IMR-90 (cell line): ENCODE results near the gene KCTD12. TPM values are rescaled to one million over a fixed set of nuclear protein-coding genes. Genes with fewer than 3 reads are reported as not detected.

ENCODE experiments used
- ATAC-seq: fragments of 200-7000 bp; cut with Tn5 transposase; 2 replicates; pipeline ENCODE4 v1.9.1; 2020; ENCODE audit warnings: low read depth, mild to moderate bottlenecking, moderate library complexity
- BruUV-seq: library from RNA; stranded (reverse); fragments of 400-500 nt; replicated peaks from 2 replicates; lab custom pipeline; 2021; lab: Mats Ljungman, UMichigan
- CTCF ChIA-PET: fragments of 300-600 bp; formaldehyde crosslinking; extraction: SDS; loops from one replicate; lab custom pipeline; 2021; ENCODE audit warnings: antibody characterized with exemption; lab: Yijun Ruan, JAX
- POLR2A ChIA-PET: fragments of 300-600 bp; sonication (Branson Sonifier 250); formaldehyde crosslinking; loops from one replicate; lab custom pipeline; 2022; ENCODE audit warnings: antibody characterized with exemption; ENCODE audit not compliant: unreplicated experiment; lab: Charles Lee
- DNase-seq: peaks from one replicate; pipeline ENCODE4 v3.0.0; 2013
- H2AFZ ChIP-seq: replicated peaks from 2 replicates; pipeline ENCODE3; 2013; ENCODE audit warnings: low read length, mild to moderate bottlenecking; ENCODE audit not compliant: poor library complexity
- H2AK5ac ChIP-seq: 2 replicates; pipeline ENCODE4 v1.6.1; 2013; ENCODE audit warnings: low read depth, low read length, inconsistent platforms
- H2AK9ac ChIP-seq: replicated peaks from 2 replicates; pipeline ENCODE3; 2013; ENCODE audit warnings: mild to moderate bottlenecking, low read depth, low read length, moderate library complexity; ENCODE audit not compliant: poor library complexity
- H2BK120ac ChIP-seq: 2 replicates; pipeline ENCODE4 v1.6.1; 2013; ENCODE audit warnings: low read depth, low read length, inconsistent platforms
- H2BK15ac ChIP-seq: 3 replicates; pipeline ENCODE4 v1.6.1; 2013; ENCODE audit warnings: low read depth, low read length, inconsistent platforms
- H2BK20ac ChIP-seq: 2 replicates; pipeline ENCODE4 v1.6.1; 2013; ENCODE audit warnings: low read depth, mild to moderate bottlenecking, inconsistent platforms, low read length, moderate library complexity
- H2BK5ac ChIP-seq: 2 replicates; pipeline ENCODE4 v1.6.1; 2013; ENCODE audit warnings: mild to moderate bottlenecking, low read depth, low read length, inconsistent platforms; ENCODE audit not compliant: poor library complexity, severe bottlenecking
- H3K14ac ChIP-seq: replicated peaks from 2 replicates; pipeline ENCODE4 v1.6.1; 2013; ENCODE audit warnings: low read depth, low read length, inconsistent platforms
- H3K18ac ChIP-seq: 2 replicates; pipeline ENCODE4 v1.6.1; 2013; ENCODE audit warnings: low read depth, low read length, control low read depth
- H3K23ac ChIP-seq: 2 replicates; pipeline ENCODE4 v1.6.1; 2013; ENCODE audit warnings: low read depth, low read length, inconsistent platforms
- H3K27ac ChIP-seq: 2 replicates; pipeline ENCODE4 v1.5.1; 2013; ENCODE audit warnings: mild to moderate bottlenecking, control low read depth, low read length; ENCODE audit not compliant: insufficient read depth
- H3K27me3 ChIP-seq: 2 replicates; pipeline ENCODE4 v1.6.1; 2013; ENCODE audit warnings: low read length; ENCODE audit not compliant: control insufficient read depth, insufficient read depth
- H3K36me3 ChIP-seq: 2 replicates; pipeline ENCODE4 v1.6.1; 2013; ENCODE audit warnings: low read length, mixed read lengths; ENCODE audit not compliant: control insufficient read depth, insufficient read depth
- H3K4ac ChIP-seq: 2 replicates; pipeline ENCODE4 v1.6.1; 2013; ENCODE audit warnings: low read depth, low read length, inconsistent platforms
- H3K4me1 ChIP-seq: 2 replicates; pipeline ENCODE4 v1.6.1; 2013; ENCODE audit warnings: low read length, mixed read lengths; ENCODE audit not compliant: control insufficient read depth, insufficient read depth
- H3K4me2 ChIP-seq: 2 replicates; pipeline ENCODE4 v1.6.1; 2013; ENCODE audit warnings: low read depth, mild to moderate bottlenecking, control low read depth, low read length, moderate library complexity
- H3K4me3 ChIP-seq: 2 replicates; pipeline ENCODE4 v1.5.1; 2013; ENCODE audit warnings: low read depth, mild to moderate bottlenecking, control low read depth, low read length, moderate library complexity; ENCODE audit not compliant: insufficient read depth
- H3K56ac ChIP-seq: 2 replicates; pipeline ENCODE4 v1.6.1; 2013; ENCODE audit warnings: low read length, inconsistent platforms; ENCODE audit not compliant: insufficient read depth; ENCODE audit errors: extremely low read depth
- H3K79me1 ChIP-seq, 2 experiments: 2 replicates each; pipeline ENCODE4 v1.6.1; 2013; ENCODE audit warnings: low read length in 2 of 2, inconsistent platforms in 1 of 2, low read depth in 1 of 2
- H3K9ac ChIP-seq: 2 replicates; pipeline ENCODE4 v1.6.1; 2013; ENCODE audit warnings: low read depth, low read length, control low read depth
- H3K9me1 ChIP-seq: 2 replicates; pipeline ENCODE4 v1.6.1; 2013; ENCODE audit warnings: low read length, inconsistent platforms; ENCODE audit not compliant: insufficient read depth
- H3K9me3 ChIP-seq: 2 replicates; pipeline ENCODE4 v1.6.1; 2013; ENCODE audit warnings: low read length; ENCODE audit not compliant: control insufficient read depth, insufficient read depth
- H4K20me1 ChIP-seq: 2 replicates; pipeline ENCODE4 v1.6.1; 2013; ENCODE audit warnings: low read length, inconsistent platforms; ENCODE audit not compliant: insufficient read depth
- H4K5ac ChIP-seq: 2 replicates; pipeline ENCODE4 v1.6.1; 2013; ENCODE audit warnings: mild to moderate bottlenecking, low read depth, low read length, control low read depth
- H4K8ac ChIP-seq, 2 experiments: 2 replicates each; pipeline ENCODE4 v1.6.1; 2013; ENCODE audit warnings: low read depth in 2 of 2, low read length in 2 of 2, control low read depth in 1 of 2, inconsistent platforms in 1 of 2
- H4K91ac ChIP-seq: 2 replicates; pipeline ENCODE4 v1.6.1; 2013; ENCODE audit warnings: low read depth, low read length, inconsistent platforms; ENCODE audit not compliant: insufficient read depth
- BHLHE40 ChIP-seq: fragments of 150-350 bp; IDR thresholded peaks from 2 replicates; pipeline ENCODE4 v1.6.1; 2016; ENCODE audit warnings: mild to moderate bottlenecking, low read depth, low read length
- CEBPB ChIP-seq: IDR thresholded peaks from 2 replicates; pipeline ENCODE4 v1.6.1; 2012; ENCODE audit warnings: low read depth, low read length, improper control_type of control experiment
- CHD1 ChIP-seq: IDR thresholded peaks from 2 replicates; pipeline ENCODE4 v1.6.1; 2012; ENCODE audit warnings: low read depth, low read length, improper control_type of control experiment
- FOS ChIP-seq: fragments of 150-350 bp; IDR thresholded peaks from 2 replicates; pipeline ENCODE4 v1.6.1; 2016; ENCODE audit warnings: low read depth, low read length
- MAFK ChIP-seq: IDR thresholded peaks from 2 replicates; pipeline ENCODE4 v1.6.1; 2012; ENCODE audit warnings: low read depth, low read length, improper control_type of control experiment
- MAZ ChIP-seq: IDR thresholded peaks from 2 replicates; pipeline ENCODE4 v1.6.1; 2012; ENCODE audit warnings: low read depth, mild to moderate bottlenecking, low read length, improper control_type of control experiment, moderate library complexity, borderline replicate concordance
- MXI1 ChIP-seq: IDR thresholded peaks from 2 replicates; pipeline ENCODE4 v1.6.1; 2012; ENCODE audit warnings: low read depth, mild to moderate bottlenecking, low read length, moderate library complexity, borderline replicate concordance
- NFE2L2 ChIP-seq: fragments of 150-350 bp; IDR thresholded peaks from 2 replicates; pipeline ENCODE4 v1.6.1; 2016; ENCODE audit warnings: low read depth, mild to moderate bottlenecking, low read length
- POLR2A ChIP-seq: IDR thresholded peaks from 2 replicates; pipeline ENCODE4 v1.6.1; 2012; ENCODE audit warnings: mild to moderate bottlenecking, low read depth, low read length
- RAD21 ChIP-seq: IDR thresholded peaks from 2 replicates; pipeline ENCODE4 v1.6.1; 2012; ENCODE audit warnings: low read length, improper control_type of control experiment
- RCOR1 ChIP-seq: IDR thresholded peaks from 2 replicates; pipeline ENCODE4 v1.6.1; 2012; ENCODE audit warnings: mild to moderate bottlenecking, low read length, improper control_type of control experiment; ENCODE audit not compliant: insufficient replicate concordance
- RFX5 ChIP-seq: IDR thresholded peaks from 2 replicates; pipeline ENCODE4 v1.8.0; 2012; ENCODE audit warnings: low read depth, mild to moderate bottlenecking, low read length, moderate library complexity
- SMC3 ChIP-seq: fragments of 150-350 bp; IDR thresholded peaks from 2 replicates; pipeline ENCODE4 v1.6.1; 2016; ENCODE audit warnings: low read depth, mild to moderate bottlenecking, antibody characterized with exemption, low read length, moderate library complexity
- WGBS, 2 experiments: methylation state at CpG; one replicate each; pipeline versions ENCODE4 v1.1.5 to v1.1.7; 2013; ENCODE audit warnings: missing lambda C conversion rate in 2 of 2; ENCODE audit not compliant: insufficient read length in 1 of 2; ENCODE audit errors: extremely low coverage in 2 of 2; 5-methylcytosine and 5-hydroxymethylcytosine counted together
- dilution Hi-C: fragments of 300-500 bp; cut with HindIII; formaldehyde crosslinking; loops from one replicate; pipeline ENCODE4 v1.14.3; 2018; ENCODE audit warnings: low sequenced_read_pairs; ENCODE audit not compliant: unreplicated experiment
- in situ Hi-C: fragments of 300-500 bp; cut with MboI; formaldehyde crosslinking; loops from 3 replicates; pipeline ENCODE4 v1.14.3; 2019; ENCODE audit warnings: low sequenced_read_pairs, inconsistent platforms, mixed read lengths
- intact Hi-C: fragments of 100-400 bp; cut with micrococcal nuclease; formaldehyde crosslinking; loops from 2 replicates; pipeline ENCODE4 v1.10.0; 2022
- polyA plus RNA-seq, 3 experiments: library from polyadenylated mRNA; depleted of rRNA; stranded (reverse); fragments of >200 nt; gene quantifications; 2 replicates each; pipeline ENCODE4 v1.2.3, GENCODE V29; 2012; ENCODE audit warnings: low replicate concordance in 1 of 3
- total RNA-seq: library from RNA; depleted of rRNA; stranded (reverse); fragments of >200 nt; gene quantifications from 2 replicates; pipeline ENCODE4 v1.2.3, GENCODE V29; 2012
- TF ChIP-seq, protein P1 (sequence below): conservative IDR thresholded peaks from 2 replicates; pipeline ENCODE4 v1.5.1; 2012; ENCODE audit warnings: mild to moderate bottlenecking, low read depth, low read length, improper control_type of control experiment
- TF ChIP-seq, protein P2 (sequence below): fragments of 150-350 bp; IDR thresholded peaks from 2 replicates; pipeline ENCODE4 v1.6.1; 2016; ENCODE audit warnings: low read depth, mild to moderate bottlenecking, low read length, moderate library complexity, borderline replicate concordance
- TF ChIP-seq, protein P3 (sequence below): fragments of 150-350 bp; IDR thresholded peaks from 2 replicates; pipeline ENCODE4 v1.6.1; 2017; ENCODE audit warnings: mild to moderate bottlenecking, antibody characterized with exemption, low read length, low read depth

KCTD12 gene
- total and polyA plus RNA-seq, 2 of the 4 experiments (the other 2 are of a cell fraction): 1.8 to 1.9 TPM

DNA sequence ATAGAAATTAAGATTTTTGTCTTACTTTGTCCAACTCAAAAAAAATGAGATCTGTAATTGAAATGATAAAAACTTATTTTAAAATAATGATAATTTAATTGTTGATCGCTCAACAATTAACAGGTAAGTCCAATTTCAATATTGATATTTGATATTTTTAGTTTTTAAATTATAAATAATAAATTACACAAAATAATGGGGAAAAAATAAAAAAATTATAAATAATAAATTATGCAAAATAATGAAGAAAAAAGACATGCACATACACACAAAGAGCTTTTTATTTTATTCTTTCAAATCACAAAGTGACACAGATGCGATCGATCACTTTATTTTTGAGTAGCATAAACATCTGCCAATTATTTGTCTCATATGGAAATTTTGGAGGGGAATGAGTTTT is 40.8 kb downstream of the KCTD12 start:
- BruUV-seq: no TSS peak
- H3K4me1 ChIP-seq: no peaks in the 10 kb centered on the region
- H3K9me3 ChIP-seq: no peaks in the 10 kb centered on the region
- no peaks in the 10 kb centered on the region for H3K79me1 ChIP-seq
- H4K5ac ChIP-seq: no peak overlapping the region
- no peaks in the 10 kb centered on the region for H4K20me1 ChIP-seq
- H4K8ac ChIP-seq: no peak overlapping the region
- H3K4me2 ChIP-seq: no peak overlapping the region
- no peak for TF ChIP-seq SMC3
- TF ChIP-seq POLR2A: no peak
- no peak for TF ChIP-seq RAD21
- TF ChIP-seq, protein P1, sequence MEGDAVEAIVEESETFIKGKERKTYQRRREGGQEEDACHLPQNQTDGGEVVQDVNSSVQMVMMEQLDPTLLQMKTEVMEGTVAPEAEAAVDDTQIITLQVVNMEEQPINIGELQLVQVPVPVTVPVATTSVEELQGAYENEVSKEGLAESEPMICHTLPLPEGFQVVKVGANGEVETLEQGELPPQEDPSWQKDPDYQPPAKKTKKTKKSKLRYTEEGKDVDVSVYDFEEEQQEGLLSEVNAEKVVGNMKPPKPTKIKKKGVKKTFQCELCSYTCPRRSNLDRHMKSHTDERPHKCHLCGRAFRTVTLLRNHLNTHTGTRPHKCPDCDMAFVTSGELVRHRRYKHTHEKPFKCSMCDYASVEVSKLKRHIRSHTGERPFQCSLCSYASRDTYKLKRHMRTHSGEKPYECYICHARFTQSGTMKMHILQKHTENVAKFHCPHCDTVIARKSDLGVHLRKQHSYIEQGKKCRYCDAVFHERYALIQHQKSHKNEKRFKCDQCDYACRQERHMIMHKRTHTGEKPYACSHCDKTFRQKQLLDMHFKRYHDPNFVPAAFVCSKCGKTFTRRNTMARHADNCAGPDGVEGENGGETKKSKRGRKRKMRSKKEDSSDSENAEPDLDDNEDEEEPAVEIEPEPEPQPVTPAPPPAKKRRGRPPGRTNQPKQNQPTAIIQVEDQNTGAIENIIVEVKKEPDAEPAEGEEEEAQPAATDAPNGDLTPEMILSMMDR: no peak
- no peak for TF ChIP-seq RCOR1
- TF ChIP-seq CEBPB: no peak
- no peak for TF ChIP-seq RFX5
- no peak for TF ChIP-seq MAZ
- no peak for TF ChIP-seq MXI1
- TF ChIP-seq, protein P2, sequence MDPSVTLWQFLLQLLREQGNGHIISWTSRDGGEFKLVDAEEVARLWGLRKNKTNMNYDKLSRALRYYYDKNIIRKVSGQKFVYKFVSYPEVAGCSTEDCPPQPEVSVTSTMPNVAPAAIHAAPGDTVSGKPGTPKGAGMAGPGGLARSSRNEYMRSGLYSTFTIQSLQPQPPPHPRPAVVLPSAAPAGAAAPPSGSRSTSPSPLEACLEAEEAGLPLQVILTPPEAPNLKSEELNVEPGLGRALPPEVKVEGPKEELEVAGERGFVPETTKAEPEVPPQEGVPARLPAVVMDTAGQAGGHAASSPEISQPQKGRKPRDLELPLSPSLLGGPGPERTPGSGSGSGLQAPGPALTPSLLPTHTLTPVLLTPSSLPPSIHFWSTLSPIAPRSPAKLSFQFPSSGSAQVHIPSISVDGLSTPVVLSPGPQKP: no peak
- TF ChIP-seq BHLHE40: no peak
- no peak for TF ChIP-seq CHD1
- no peak for TF ChIP-seq FOS
- no peak for TF ChIP-seq NFE2L2
- TF ChIP-seq, protein P3, sequence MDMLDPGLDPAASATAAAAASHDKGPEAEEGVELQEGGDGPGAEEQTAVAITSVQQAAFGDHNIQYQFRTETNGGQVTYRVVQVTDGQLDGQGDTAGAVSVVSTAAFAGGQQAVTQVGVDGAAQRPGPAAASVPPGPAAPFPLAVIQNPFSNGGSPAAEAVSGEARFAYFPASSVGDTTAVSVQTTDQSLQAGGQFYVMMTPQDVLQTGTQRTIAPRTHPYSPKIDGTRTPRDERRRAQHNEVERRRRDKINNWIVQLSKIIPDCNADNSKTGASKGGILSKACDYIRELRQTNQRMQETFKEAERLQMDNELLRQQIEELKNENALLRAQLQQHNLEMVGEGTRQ: no peak
- no peak for TF ChIP-seq MAFK
- dilution Hi-C loops: no loop called here
- in situ Hi-C loops: no loop called here
- H3K14ac ChIP-seq: no peak overlapping the region
- DNase-seq (no peak), ATAC-seq (no peak)
- no peak overlapping the region for H4K91ac ChIP-seq
- no peak overlapping the region for H3K23ac ChIP-seq
- no peaks in the 10 kb centered on the region; the same call in 1 of the 2 replicates for H3K9me1 ChIP-seq
- WGBS, 2 experiments: no CpG with 5 or more reads among the region's 3 CpGs
- ChIA-PET POLR2A (no interaction called here), CTCF (no interaction called here)
- H3K56ac ChIP-seq: no peak overlapping the region
- no peak overlapping the region for H3K4ac ChIP-seq
- H2BK15ac ChIP-seq: no peak overlapping the region
- no peak overlapping the region for H2BK120ac ChIP-seq
- intact Hi-C loops: no loop called here
- no peak overlapping the region for H2AK9ac ChIP-seq
- H2AK5ac ChIP-seq: no peak overlapping the region
- H3K27ac ChIP-seq: no peak overlapping the region
- H3K18ac ChIP-seq: no peak overlapping the region
- H3K9ac ChIP-seq: no peak overlapping the region
- no peak overlapping the region for H2AFZ ChIP-seq
- H3K4me3 ChIP-seq: no peak overlapping the region
- H2BK5ac ChIP-seq: no peak overlapping the region
- no peaks in the 10 kb centered on the region for H3K27me3 ChIP-seq
- no peak overlapping the region for H2BK20ac ChIP-seq
- no peaks in the 10 kb centered on the region for H3K36me3 ChIP-seq
